HAP-1 (cell line): Measurements from ENCODE around the gene PTGES.
"Not testable (repeated sequence)": the region's sequence is repeated elsewhere in the genome, so short reads cannot be mapped to it uniquely, and the experiment has no call there.

Experiments used
- DNase-seq, 2 experiments: peaks; one replicate each; pipeline ENCODE4 v3.0.0-alpha.2; 2016 to 2020; ENCODE audit warnings: low spot score in 2 of 2
- H3K27me3 ChIP-seq: fragments of 250-450 bp; sonication (Bioruptor Pico); 2 replicates; pipeline ENCODE4 v1.5.1; 2020; ENCODE audit warnings: low read depth, mild to moderate bottlenecking, moderate library complexity
- H3K36me3 ChIP-seq: fragments of 250-450 bp; sonication (Bioruptor Pico); replicated peaks from 2 replicates; pipeline ENCODE4 v1.5.1; 2020; ENCODE audit warnings: mild to moderate bottlenecking
- H3K4me1 ChIP-seq: fragments of 250-450 bp; sonication (Bioruptor Pico); 2 replicates; pipeline ENCODE4 v1.5.1; 2020; ENCODE audit warnings: mild to moderate bottlenecking
- H3K4me3 ChIP-seq: fragments of 250-450 bp; sonication (Bioruptor Pico); 2 replicates; pipeline ENCODE4 v1.5.1; 2020; ENCODE audit warnings: mild to moderate bottlenecking, moderate library complexity
- H3K9me3 ChIP-seq: fragments of 250-450 bp; sonication (Bioruptor Pico); 2 replicates; pipeline ENCODE4 v1.5.1; 2020; ENCODE audit warnings: mild to moderate bottlenecking, moderate library complexity
- in situ Hi-C: fragments of 300-500 bp; cut with MboI; formaldehyde crosslinking; loops from 3 replicates; pipeline ENCODE4 v1.14.3; 2020; ENCODE audit warnings: low sequenced_read_pairs, inconsistent platforms, mixed read lengths

The PTGES gene

DNA sequence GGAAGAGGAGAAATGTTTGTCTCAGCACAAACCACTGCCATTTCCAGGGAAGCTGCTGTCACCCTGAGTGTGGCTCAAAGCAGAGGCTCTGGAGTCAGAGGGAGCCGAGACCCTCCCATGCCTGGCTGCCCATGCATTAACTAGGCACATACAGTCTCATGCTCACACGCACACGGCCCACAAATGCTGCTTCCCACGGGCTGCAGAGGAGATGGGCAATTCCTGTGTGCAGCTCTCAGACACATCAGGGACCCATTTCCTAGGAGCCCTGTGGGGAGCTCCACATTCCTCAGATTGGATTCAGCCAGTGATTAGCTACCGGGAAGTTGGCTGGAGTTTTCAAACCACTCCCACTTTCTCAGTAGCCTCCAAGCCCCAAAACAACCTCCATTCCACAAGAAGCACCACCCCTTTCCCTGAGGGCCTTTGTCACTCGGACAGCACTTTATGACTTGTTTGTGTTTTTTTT lies 9.1 kb upstream of the PTGES start:
- Histone ChIP-seq H3K4me1 (no peaks in the 10 kb centered on the region), H3K36me3 (no peaks in the 10 kb centered on the region), H3K27me3 (no peaks in the 10 kb centered on the region), H3K4me3 (no peak overlapping the region), H3K9me3 (no peaks in the 10 kb centered on the region)
- no peak for DNase-seq
- in situ Hi-C loops = no loop called here

DNA sequence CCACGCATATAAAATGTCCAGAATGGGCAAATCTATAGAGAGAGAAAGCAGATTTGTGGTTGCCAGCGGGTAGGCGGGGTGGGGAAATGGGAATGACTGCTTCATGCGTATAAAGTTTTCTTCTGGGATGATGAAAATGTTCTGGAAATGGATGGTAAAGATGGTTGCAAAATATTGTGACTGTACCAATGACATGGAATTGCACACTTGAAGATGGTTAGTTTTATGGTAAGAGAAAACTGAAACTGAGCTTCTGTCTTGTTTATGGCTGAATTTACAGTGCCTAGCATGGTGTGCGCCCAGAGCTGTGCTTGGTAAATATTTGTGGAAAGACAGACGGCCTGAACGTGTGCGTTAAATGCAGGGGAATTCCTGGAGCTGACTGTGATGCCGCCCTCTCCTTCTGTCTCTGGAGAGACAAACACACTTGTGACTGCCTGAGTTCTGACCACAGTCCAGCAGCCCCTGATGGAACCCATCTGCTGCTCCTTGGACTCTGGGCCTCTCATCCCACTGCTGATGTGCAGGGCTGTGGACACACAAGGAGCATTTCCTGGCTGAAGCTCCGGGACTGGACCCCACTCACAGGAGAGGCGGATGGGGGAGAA lies 8.6 kb upstream of the PTGES start:
- in situ Hi-C loops = no loop called here
- Histone ChIP-seq H3K27me3 (no peaks in the 10 kb centered on the region), H3K4me1 (no peaks in the 10 kb centered on the region), H3K9me3 (no peaks in the 10 kb centered on the region), H3K4me3 (no peak overlapping the region), H3K36me3 (no peaks in the 10 kb centered on the region)
- no peak for DNase-seq

DNA sequence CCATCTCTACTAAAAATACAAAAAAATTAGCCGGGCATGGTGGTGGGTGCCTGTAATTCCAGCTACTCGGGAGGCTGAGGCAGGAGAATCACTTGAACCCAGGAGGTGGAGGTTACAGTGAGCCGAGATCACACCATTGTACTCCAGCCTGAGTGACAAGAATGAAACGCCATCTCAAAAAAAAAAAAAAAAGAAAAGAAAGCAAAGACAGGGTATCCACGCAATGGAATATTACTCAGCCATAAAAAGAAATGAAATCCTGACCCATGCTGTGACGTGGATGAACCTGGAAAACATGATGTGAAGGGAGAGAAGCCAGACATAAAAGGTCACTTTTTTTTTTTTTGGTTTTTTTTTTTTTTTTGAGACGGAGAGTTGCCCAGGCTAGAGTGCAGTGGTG lies 7.9 kb upstream of the PTGES start:
- DNase-seq, H3K27me3 ChIP-seq, in situ Hi-C loops, H3K36me3 ChIP-seq, H3K9me3 ChIP-seq, H3K4me3 ChIP-seq, H3K4me1 ChIP-seq: not testable (repeated sequence)

DNA sequence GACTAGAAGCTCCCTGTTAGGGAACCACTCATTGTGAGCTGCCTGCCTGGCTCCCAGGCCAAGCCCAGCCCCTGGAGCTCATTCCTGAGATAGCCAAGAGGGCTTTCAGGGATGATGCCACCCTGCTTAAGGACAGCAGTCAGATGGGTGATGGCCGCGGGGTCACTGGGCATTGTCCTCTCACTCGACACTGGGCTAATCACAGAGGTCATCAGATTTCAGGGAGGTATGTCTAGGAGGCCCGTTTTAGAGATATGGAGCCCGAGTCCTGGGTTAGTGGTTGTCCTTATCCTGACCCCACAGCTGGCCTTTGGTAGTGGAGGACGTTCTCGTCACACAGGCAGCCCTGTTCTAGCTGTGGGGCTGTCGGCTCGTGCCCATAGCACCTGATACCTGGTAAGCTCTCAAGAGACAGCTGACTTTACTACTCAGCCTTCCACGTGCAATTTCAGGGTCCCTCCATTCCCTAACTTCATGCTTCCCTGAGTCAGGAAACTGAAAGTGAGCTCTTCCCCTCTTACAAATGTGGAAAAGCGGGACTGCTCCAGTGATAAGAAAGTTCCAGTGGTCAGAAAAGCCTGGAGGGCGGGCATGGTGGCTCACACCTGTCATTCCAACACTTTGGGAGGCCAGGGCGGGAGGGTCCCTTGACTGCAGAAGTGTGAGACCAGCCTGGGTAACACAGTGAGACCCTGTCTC lies 7.1 kb upstream of the PTGES start:
- no peaks in the 10 kb centered on the region for H3K9me3 ChIP-seq
- H3K36me3 ChIP-seq = no peaks in the 10 kb centered on the region
- no peak overlapping the region for H3K4me3 ChIP-seq
- no peaks in the 10 kb centered on the region for H3K4me1 ChIP-seq
- no peak for DNase-seq
- H3K27me3 ChIP-seq = no peaks in the 10 kb centered on the region
- in situ Hi-C loops = no loop called here

DNA sequence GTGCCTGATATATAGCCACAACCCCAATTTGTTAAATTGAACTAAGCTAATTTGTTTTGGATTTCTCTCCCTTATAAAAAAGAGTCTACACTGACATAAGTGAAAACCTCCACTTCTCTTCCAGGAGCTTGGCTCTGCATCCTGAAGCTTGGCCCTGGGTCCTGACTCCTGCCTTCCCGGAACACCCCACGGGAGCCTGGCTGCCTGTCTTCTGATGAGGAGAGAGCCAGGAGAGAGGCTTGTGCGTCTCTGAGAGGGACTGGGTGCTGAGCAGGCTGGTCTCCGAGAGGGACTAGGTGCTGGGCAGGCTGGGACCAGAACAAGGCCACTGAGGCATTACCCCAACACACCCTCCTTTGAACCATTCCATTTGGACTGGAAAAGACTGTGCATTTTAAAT lies 6.5 kb upstream of the PTGES start:
- no peak overlapping the region for H3K4me3 ChIP-seq
- H3K4me1 ChIP-seq = no peaks in the 10 kb centered on the region
- H3K9me3 ChIP-seq = no peaks in the 10 kb centered on the region
- in situ Hi-C loops = no loop called here
- H3K36me3 ChIP-seq = no peaks in the 10 kb centered on the region
- no peaks in the 10 kb centered on the region for H3K27me3 ChIP-seq
- no peak for DNase-seq

DNA sequence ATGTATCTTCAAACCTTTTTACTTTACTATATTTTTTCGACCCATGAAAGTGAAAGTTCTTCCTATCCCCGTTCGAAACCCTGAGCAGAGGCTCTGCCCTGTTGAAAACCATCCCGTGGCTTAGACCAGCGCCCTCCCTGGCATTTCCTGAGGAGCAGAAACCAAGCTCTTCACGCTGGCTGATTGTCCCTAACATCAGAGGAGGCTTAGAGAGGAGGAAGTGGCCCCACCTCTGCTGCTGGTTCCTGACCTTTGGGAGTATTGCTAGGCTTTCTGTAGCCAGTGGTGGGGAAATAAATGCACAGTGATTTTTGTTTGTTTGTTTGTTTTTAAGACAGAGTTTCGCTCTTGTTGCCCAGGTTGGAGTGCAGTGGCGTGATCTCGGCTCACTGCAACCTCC lies 4.2 kb upstream of the PTGES start:
- no peak overlapping the region for H3K4me3 ChIP-seq
- H3K27me3 ChIP-seq = no peaks in the 10 kb centered on the region; the same call in 1 of the 2 replicates
- in situ Hi-C loops = no loop called here
- H3K9me3 ChIP-seq = no peaks in the 10 kb centered on the region
- H3K36me3 ChIP-seq = no peaks in the 10 kb centered on the region
- no peak for DNase-seq
- peaks cover 10% of the 10 kb centered on the region for H3K4me1 ChIP-seq

DNA sequence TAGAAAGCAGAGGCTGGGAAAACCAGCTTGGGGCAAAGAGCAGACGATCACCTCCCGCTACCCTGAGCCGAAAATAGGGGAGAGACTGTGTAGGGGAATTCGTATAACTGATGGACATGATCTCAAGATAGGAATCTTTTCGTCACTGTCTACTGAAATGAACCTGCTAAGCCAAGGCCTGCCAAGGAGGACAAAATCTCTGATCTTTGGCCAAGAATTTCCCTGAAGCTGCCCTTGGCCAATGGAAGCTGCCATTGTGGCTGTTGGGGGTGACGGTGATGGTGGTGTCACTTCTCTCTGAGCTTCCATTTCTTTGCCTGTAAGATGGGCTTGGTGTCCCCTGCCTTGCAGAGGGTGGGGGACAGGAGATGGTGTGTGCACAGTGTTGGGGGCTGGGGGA lies 3.3 kb upstream of the PTGES start:
- H3K9me3 ChIP-seq = no peaks in the 10 kb centered on the region
- DNase-seq = no peak
- no peaks in the 10 kb centered on the region for H3K36me3 ChIP-seq
- H3K4me1 ChIP-seq = peaks cover 10% of the 10 kb centered on the region
- no peak overlapping the region for H3K4me3 ChIP-seq
- in situ Hi-C loops = no loop called here
- no peaks in the 10 kb centered on the region; the same call in 1 of the 2 replicates for H3K27me3 ChIP-seq

DNA sequence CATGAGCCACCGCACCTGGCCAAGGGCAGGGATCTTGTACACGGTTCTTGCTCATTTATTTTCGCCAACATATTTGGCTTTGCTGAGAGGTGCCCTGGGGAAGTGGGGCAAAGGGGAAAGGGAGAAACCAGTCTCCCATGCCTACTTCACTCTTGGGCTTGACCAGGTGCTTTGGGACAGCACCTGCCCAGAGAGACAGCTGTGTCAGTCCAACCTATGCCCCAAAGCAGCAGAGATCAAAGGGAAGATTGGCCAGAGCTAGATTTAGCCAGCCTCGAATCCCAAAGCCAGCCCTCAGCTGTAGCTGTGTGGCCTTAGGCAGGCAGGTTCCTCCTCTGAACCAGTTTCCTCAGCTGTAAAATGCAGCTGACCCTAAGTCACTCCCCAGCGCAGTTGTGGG lies 2.3 kb upstream of the PTGES start:
- Histone ChIP-seq H3K27me3 (no peaks in the 10 kb centered on the region; the same call in 1 of the 2 replicates), H3K4me1 (peaks cover 10% of the 10 kb centered on the region), H3K36me3 (no peaks in the 10 kb centered on the region), H3K4me3 (no peak overlapping the region), H3K9me3 (no peaks in the 10 kb centered on the region)
- DNase-seq = no peak
- in situ Hi-C loops = no loop called here

DNA sequence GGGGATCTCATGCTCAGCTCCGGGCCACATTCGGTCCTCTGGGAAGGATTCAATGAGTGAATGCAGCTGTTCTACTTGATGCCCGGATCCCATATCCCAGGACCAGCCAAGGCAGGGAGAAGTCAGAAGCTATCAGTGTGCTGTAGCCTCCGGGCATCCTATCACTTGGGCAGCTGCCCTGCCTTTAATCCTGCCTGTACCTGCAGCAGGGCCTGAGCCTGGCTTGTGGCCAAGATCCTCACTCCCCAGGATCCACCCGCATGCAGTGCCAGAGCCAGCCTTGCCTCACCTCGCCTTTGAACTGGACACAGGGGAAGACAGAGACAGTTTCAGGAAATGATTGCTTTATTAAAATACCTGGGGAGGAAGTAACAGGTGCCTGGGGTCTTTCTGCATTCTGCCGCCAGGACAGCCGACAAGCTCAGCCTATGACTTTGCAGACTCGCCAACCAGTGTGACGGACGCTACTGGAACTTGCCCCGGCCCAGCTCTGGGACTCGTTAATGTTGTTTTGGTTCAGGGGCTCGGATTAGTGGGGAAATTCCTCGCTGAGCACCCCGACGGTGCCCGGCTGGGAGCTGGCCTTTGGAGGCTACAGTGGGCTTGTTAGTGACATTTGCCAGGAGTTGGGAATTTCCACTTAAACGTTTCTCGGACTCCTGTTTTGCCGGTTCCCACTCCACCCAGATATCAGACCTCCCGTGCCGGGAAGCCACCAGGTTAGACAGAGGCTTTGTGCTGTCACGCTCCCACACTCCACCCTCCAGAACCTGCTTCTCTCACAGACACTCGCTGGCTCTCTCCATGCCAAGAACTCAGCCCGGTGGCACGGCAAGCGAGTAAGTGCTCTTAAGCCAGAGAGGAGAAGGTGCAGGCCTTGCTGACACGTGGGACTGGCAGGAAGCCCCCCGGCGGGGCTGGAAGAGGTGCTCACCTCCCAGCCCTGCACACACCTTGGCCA lies 721 bp downstream of the PTGES start:
- Histone ChIP-seq H3K4me1 (peaks cover 10% of the 10 kb centered on the region), H3K4me3 (peak overlapping the region; percentile 14), H3K27me3 (no peaks in the 10 kb centered on the region; the same call in 1 of the 2 replicates), H3K36me3 (no peaks in the 10 kb centered on the region), H3K9me3 (no peaks in the 10 kb centered on the region)
- in situ Hi-C loops = no loop called here
- peak in 1 of 2 experiments; percentile 30 for DNase-seq

DNA sequence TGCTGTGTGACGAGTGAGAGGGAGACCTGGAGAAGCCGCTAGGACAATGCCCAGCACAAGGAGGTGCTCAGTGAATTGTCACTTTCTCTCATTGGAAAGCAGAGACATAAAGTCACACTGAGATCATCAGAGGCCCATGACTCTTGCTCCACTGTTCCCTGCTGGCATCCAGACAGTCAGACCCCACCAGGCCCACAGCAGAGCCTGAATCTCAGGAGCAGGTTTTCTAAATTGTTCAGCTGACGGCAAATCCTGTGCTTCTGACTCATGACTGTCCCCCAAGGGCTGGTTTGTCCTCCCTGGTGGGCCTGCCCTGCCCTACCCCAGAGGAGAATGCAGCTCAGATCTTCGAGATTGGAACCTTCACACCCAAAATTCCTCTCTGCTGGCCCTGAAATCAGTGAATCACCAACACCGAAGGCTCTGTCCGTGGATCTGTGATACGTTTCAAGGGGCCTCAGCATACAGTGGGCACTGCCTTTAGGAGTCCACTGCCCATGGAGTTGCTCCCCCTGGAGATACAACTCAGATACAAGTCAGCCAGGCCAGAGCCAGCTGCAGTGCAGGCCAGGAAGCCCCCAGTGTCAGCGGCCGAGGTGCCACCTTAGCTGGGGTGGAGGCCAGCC lies 2.7 kb downstream of the PTGES start:
- DNase-seq = no peak
- Histone ChIP-seq H3K4me1 (peaks cover 10% of the 10 kb centered on the region), H3K36me3 (no peaks in the 10 kb centered on the region), H3K4me3 (no peak overlapping the region), H3K27me3 (no peaks in the 10 kb centered on the region; the same call in 1 of the 2 replicates), H3K9me3 (no peaks in the 10 kb centered on the region)
- in situ Hi-C loops = no loop called here

DNA sequence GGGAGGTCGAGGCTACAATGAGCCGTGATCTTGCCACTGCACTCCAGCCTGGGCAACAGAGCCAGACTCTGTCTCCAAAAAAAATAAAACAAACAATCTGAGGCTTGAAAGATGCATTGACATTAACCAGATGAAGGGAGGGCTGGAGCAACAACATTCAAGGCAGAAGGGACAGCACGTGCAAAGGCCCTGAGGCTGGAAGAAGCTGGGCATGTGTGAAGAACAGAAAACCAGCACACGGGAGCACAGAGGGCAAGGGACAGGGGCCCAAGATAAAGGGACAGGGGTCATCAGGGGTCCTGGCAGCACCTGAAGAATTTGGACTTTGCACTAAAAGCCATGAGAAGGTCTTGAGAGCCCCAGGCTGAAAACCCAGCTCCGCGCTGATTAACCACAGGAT lies 3.3 kb downstream of the PTGES start:
- Histone ChIP-seq H3K27me3 (no peaks in the 10 kb centered on the region; the same call in 1 of the 2 replicates), H3K4me3 (no peak overlapping the region), H3K4me1 (peaks cover 10% of the 10 kb centered on the region), H3K9me3 (no peaks in the 10 kb centered on the region), H3K36me3 (no peaks in the 10 kb centered on the region)
- no peak for DNase-seq
- in situ Hi-C loops = no loop called here

DNA sequence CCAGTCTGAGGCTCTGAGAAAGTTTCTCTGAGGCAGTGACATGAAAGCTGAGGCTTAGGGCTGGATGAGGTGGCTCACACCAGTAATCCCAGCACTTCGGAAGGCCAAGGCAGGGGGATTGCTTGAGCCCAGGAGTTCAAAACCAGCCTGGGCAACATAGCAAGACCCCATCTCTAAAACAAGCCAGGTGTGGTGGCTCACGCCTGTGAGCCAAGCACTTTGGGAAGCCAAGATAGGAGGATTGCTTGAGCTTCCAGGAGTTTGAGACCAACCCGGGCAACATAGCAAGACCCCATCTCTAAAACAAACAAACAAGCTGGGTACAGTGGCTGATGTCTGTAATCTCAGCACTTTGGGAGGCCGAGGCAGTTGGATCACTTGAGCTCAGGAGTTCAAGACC lies 3.8 kb downstream of the PTGES start:
- H3K27me3 ChIP-seq, in situ Hi-C loops, DNase-seq, H3K9me3 ChIP-seq, H3K36me3 ChIP-seq, H3K4me1 ChIP-seq, H3K4me3 ChIP-seq: not testable (repeated sequence)

DNA sequence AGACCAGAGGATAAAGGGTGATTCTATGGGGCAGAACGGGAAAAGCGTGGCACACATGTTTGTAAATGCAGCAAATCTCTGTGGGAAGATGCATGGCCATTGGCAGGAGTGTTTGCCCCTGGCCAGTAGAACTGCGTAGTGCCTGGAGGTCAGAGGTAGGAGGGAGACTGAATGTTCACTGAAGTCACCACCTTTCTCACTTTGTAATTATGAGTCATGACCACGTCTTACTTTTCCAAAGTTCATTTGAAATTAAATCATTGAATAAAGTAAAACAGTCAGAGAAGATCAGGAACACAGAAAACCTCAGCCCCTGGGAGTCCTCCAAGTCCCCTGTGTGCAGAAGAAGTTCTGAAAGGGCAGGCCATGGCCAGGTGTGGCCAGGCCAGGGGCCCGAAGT lies 4.6 kb downstream of the PTGES start:
- in situ Hi-C loops = no loop called here
- no peaks in the 10 kb centered on the region; the same call in 1 of the 2 replicates for H3K27me3 ChIP-seq
- H3K36me3 ChIP-seq = no peaks in the 10 kb centered on the region
- H3K4me3 ChIP-seq = no peak overlapping the region
- DNase-seq = no peak
- peaks cover 9% of the 10 kb centered on the region for H3K4me1 ChIP-seq
- H3K9me3 ChIP-seq = no peaks in the 10 kb centered on the region
